Measurements from ENCODE around the gene RNF4. TPM values are rescaled to one million over a fixed set of nuclear protein-coding genes. Genes with fewer than 3 reads are reported as not detected.

Gene RNF4
- total and polyA plus RNA-seq, 3 donors from 2014 or later = 61.3 to 69.8 (median 68.3) TPM

- no peak for DNase-seq
- intact Hi-C loops (cut with DNase I; ENCODE audit: low total_unique reads) = no loop called here
- Histone ChIP-seq H3K4me3 (no peak overlapping the region), H3K27me3 (no peaks in the 10 kb centered on the region), H3K4me1 (peaks cover 29% of the 10 kb centered on the region), H3K9me3 (no peaks in the 10 kb centered on the region), H3K36me3 (ENCODE audit: low read depth, missing control alignments) (no peaks in the 10 kb centered on the region), H3K27ac (no peak overlapping the region)
- no peak for TF ChIP-seq CTCF (IDR thresholded peaks at IDR 0.05)
- no peak for TF ChIP-seq POLR2A (IDR thresholded peaks at IDR 0.05)
- 90 to 94% methylated on average over 6 of the region's 6 CpGs for WGBS, 2 donors
These were observed 18.1 kb downstream of the RNF4 start for GRCh38 chr4:2486981-2487380.

- peaks cover 22% of the 10 kb centered on the region for H3K4me1 ChIP-seq
These were observed 18.7 kb downstream of the RNF4 start for GRCh38 chr4:2487632-2488031.

GRCh38 chr4:2489081-2489805 is 20.3 kb downstream of the RNF4 start:
- no peak for TF ChIP-seq POLR2A (IDR thresholded peaks at IDR 0.05)
- intact Hi-C loops (cut with DNase I; ENCODE audit: low total_unique reads) = no loop called here
- H3K27me3 ChIP-seq = no peaks in the 10 kb centered on the region
- WGBS, 2 donors = 90 to 91% methylated on average over 20 of the region's 20 CpGs
- no peak overlapping the region for H3K4me3 ChIP-seq
- H3K27ac ChIP-seq = no peak overlapping the region
- H3K9me3 ChIP-seq = no peaks in the 10 kb centered on the region
- peaks cover 14% of the 10 kb centered on the region for H3K4me1 ChIP-seq
- DNase-seq = no peak
- no peaks in the 10 kb centered on the region for H3K36me3 ChIP-seq (ENCODE audit: low read depth, missing control alignments)

More at GRCh38 chr4:2487632-2488031, 18.7 kb downstream of the RNF4 start:
- no peak overlapping the region for H3K4me3 ChIP-seq
- no peaks in the 10 kb centered on the region for H3K36me3 ChIP-seq (ENCODE audit: low read depth, missing control alignments)
- H3K27ac ChIP-seq = no peak overlapping the region
- WGBS, 2 donors = 72 to 87% methylated on average over 6 of the region's 6 CpGs
- intact Hi-C loops (cut with DNase I; ENCODE audit: low total_unique reads) = no loop called here
- no peaks in the 10 kb centered on the region for H3K9me3 ChIP-seq
- H3K27me3 ChIP-seq = no peaks in the 10 kb centered on the region
- no peak for DNase-seq
- TF ChIP-seq CTCF (IDR thresholded peaks at IDR 0.05) (no peak), POLR2A (IDR thresholded peaks at IDR 0.05) (no peak)

GRCh38 chr4:2489841-2490552 is 21.1 kb downstream of the RNF4 start:
- no peak for DNase-seq
- 84 to 88% methylated on average over 9 of the region's 9 CpGs for WGBS, 2 donors
- intact Hi-C loops (cut with DNase I; ENCODE audit: low total_unique reads) = no loop called here
- TF ChIP-seq POLR2A (IDR thresholded peaks at IDR 0.05) (no peak), CTCF (IDR thresholded peaks at IDR 0.05) (no peak)
- H3K36me3 ChIP-seq (ENCODE audit: low read depth, missing control alignments) = no peaks in the 10 kb centered on the region
- peaks cover 9% of the 10 kb centered on the region for H3K4me1 ChIP-seq
- no peaks in the 10 kb centered on the region for H3K27me3 ChIP-seq
- no peaks in the 10 kb centered on the region for H3K9me3 ChIP-seq
- H3K4me3 ChIP-seq = no peak overlapping the region
- no peak overlapping the region for H3K27ac ChIP-seq

GRCh38 chr4:2492970-2493369 is 24.1 kb downstream of the RNF4 start:
- Histone ChIP-seq H3K4me3 (no peak overlapping the region), H3K4me1 (peaks cover 10% of the 10 kb centered on the region), H3K9me3 (no peaks in the 10 kb centered on the region), H3K27me3 (no peaks in the 10 kb centered on the region), H3K27ac (no peak overlapping the region), H3K36me3 (ENCODE audit: low read depth, missing control alignments) (no peaks in the 10 kb centered on the region)
- DNase-seq = no peak
- 81 to 85% methylated on average over 1 of the region's 1 CpG for WGBS, 2 donors
- no peak for TF ChIP-seq CTCF (IDR thresholded peaks at IDR 0.05)
- TF ChIP-seq POLR2A (IDR thresholded peaks at IDR 0.05) = no peak
- intact Hi-C loops (cut with DNase I; ENCODE audit: low total_unique reads) = no loop called here
